OCI-LY7 (cell line): ENCODE results near the gene INSC. TPM values are rescaled to one million over a fixed set of nuclear protein-coding genes. Genes with fewer than 3 reads are reported as not detected.

Source experiments
- BruUV-seq: library from RNA; stranded (reverse); fragments of 400-500 nt; replicated peaks from 2 replicates; lab custom pipeline; 2021; lab: Mats Ljungman, UMichigan
- CTCF ChIA-PET: fragments of 300-600 bp; sonication (Branson Sonifier 250); formaldehyde crosslinking; loops from one replicate; lab custom pipeline; 2022; ENCODE audit warnings: antibody characterized with exemption; ENCODE audit not compliant: unreplicated experiment; lab: Charles Lee
- POLR2A ChIA-PET: fragments of 300-600 bp; sonication (Branson Sonifier 250); formaldehyde crosslinking; loops from one replicate; lab custom pipeline; 2022; ENCODE audit warnings: antibody characterized with exemption; lab: Charles Lee
- DNase-seq: peaks from one replicate; pipeline ENCODE4 v3.0.0-alpha.2; 2015; ENCODE audit warnings: low spot score
- H2AFZ ChIP-seq: fragments of 200-600 bp; sonication (generic), shearing (Covaris generic); 2 replicates; pipeline ENCODE4 v1.6.1; 2014; ENCODE audit warnings: mild to moderate bottlenecking, antibody characterized with exemption, low read length, moderate library complexity
- H3K27ac ChIP-seq: fragments of 200-600 bp; sonication (generic); 2 replicates; pipeline ENCODE4 v1.5.1; 2014; ENCODE audit warnings: mixed run types, low read depth, mild to moderate bottlenecking, moderate library complexity, low read length, inconsistent platforms; ENCODE audit not compliant: poor library complexity, severe bottlenecking
- H3K36me3 ChIP-seq: fragments of 200-600 bp; sonication (generic); 2 replicates; pipeline ENCODE4 v1.6.1; 2014; ENCODE audit warnings: mild to moderate bottlenecking, antibody characterized with exemption, low read length, moderate library complexity, mixed read lengths; ENCODE audit not compliant: insufficient read depth
- H3K4me1 ChIP-seq: fragments of 200-600 bp; sonication (generic); 2 replicates; pipeline ENCODE4 v1.5.1; 2014; ENCODE audit warnings: mild to moderate bottlenecking, low read length; ENCODE audit not compliant: insufficient read depth, poor library complexity, severe bottlenecking
- H3K4me2 ChIP-seq: fragments of 200-600 bp; sonication (generic); 2 replicates; pipeline ENCODE4 v1.6.1; 2014; ENCODE audit warnings: mild to moderate bottlenecking, low read length
- H3K4me3 ChIP-seq: fragments of 200-600 bp; sonication (generic); 2 replicates; pipeline ENCODE4 v1.5.1; 2014; ENCODE audit warnings: mild to moderate bottlenecking, low read depth, low read length; ENCODE audit not compliant: poor library complexity, severe bottlenecking
- H3K79me2 ChIP-seq: fragments of 200-600 bp; sonication (generic); 2 replicates; pipeline ENCODE4 v1.6.1; 2016; ENCODE audit warnings: low read depth, mild to moderate bottlenecking, low read length, moderate library complexity, mixed read lengths; ENCODE audit not compliant: insufficient read depth
- H3K9me2 ChIP-seq: fragments of 200-600 bp; sonication (generic); 2 replicates; pipeline ENCODE4 v1.6.1; 2016; ENCODE audit warnings: mild to moderate bottlenecking, low read length, mixed read lengths; ENCODE audit not compliant: insufficient read depth
- H3K9me3 ChIP-seq: fragments of 200-600 bp; sonication (generic); 2 replicates; pipeline ENCODE4 v1.6.1; 2014; ENCODE audit warnings: mild to moderate bottlenecking, mixed run types, low read length, mixed read lengths
- H4K20me1 ChIP-seq: fragments of 200-600 bp; sonication (generic); 2 replicates; pipeline ENCODE4 v1.6.1; 2014; ENCODE audit warnings: mild to moderate bottlenecking, antibody characterized with exemption, low read length, moderate library complexity, mixed read lengths; ENCODE audit not compliant: insufficient read depth
- EZH2phosphoT487 ChIP-seq: fragments of 200-600 bp; sonication (generic); IDR thresholded peaks from 2 replicates; pipeline ENCODE4 v1.6.1; 2018; ENCODE audit warnings: low read depth, borderline replicate concordance, mild to moderate bottlenecking, mixed run types, antibody characterized with exemption, low read length, moderate library complexity, mixed read lengths
- intact Hi-C: fragments of 100-400 bp; cut with micrococcal nuclease; formaldehyde crosslinking; loops from one replicate; pipeline ENCODE4 v1.10.0; 2022; ENCODE audit not compliant: unreplicated experiment
- total RNA-seq, 2 experiments: library from RNA; depleted of rRNA in 1 of 2; stranded (reverse); fragments of >200 nt in 1 of 2; shearing (Covaris generic) in 1 of 2; gene quantifications; 2 replicates each; pipeline ENCODE4 v1.2.3, GENCODE V29; 2014 to 2022
- TF ChIP-seq, protein P1 (sequence below): fragments of 200-600 bp; sonication (generic); conservative IDR thresholded peaks from 2 replicates; pipeline ENCODE4 v1.5.1; 2014; ENCODE audit warnings: mild to moderate bottlenecking, antibody characterized with exemption, low read length, moderate library complexity, mixed read lengths

INSC gene
- total RNA-seq, 2 experiments from 2014 or later, result not detected

DNA sequence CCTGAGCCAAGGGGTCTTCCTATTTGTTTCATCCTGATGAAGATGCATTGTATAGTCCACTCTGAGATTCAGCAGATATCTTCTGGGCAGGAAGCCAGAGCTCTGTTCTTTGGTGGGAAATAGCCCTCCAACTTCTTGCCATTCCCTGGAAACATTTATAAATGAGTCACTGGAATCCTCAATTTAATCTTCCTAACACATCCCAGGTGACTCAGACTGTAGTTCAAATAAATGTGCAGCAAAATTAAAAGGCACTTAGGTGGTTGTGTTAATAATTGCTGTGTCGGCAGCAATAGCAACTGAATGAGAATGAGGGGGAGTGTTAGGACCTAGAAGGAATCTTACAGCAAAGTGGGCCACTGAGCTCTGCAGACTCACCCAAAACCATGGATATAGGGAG, 108.6 kb downstream of the INSC start:
- H2AFZ ChIP-seq, result no peak overlapping the region
- ChIA-PET CTCF (no interaction called here), POLR2A (no interaction called here)
- TF ChIP-seq, protein P1, sequence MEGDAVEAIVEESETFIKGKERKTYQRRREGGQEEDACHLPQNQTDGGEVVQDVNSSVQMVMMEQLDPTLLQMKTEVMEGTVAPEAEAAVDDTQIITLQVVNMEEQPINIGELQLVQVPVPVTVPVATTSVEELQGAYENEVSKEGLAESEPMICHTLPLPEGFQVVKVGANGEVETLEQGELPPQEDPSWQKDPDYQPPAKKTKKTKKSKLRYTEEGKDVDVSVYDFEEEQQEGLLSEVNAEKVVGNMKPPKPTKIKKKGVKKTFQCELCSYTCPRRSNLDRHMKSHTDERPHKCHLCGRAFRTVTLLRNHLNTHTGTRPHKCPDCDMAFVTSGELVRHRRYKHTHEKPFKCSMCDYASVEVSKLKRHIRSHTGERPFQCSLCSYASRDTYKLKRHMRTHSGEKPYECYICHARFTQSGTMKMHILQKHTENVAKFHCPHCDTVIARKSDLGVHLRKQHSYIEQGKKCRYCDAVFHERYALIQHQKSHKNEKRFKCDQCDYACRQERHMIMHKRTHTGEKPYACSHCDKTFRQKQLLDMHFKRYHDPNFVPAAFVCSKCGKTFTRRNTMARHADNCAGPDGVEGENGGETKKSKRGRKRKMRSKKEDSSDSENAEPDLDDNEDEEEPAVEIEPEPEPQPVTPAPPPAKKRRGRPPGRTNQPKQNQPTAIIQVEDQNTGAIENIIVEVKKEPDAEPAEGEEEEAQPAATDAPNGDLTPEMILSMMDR, result no peak
- TF ChIP-seq EZH2phosphoT487, result no peak
- DNase-seq, result no peak
- H3K9me2 ChIP-seq, result no peaks in the 10 kb centered on the region
- H3K4me2 ChIP-seq, result no peak overlapping the region
- no peak overlapping the region for H3K4me3 ChIP-seq
- no peaks in the 10 kb centered on the region for H3K36me3 ChIP-seq
- no TSS peak for BruUV-seq
- no peaks in the 10 kb centered on the region for H3K9me3 ChIP-seq
- H3K79me2 ChIP-seq, result no peaks in the 10 kb centered on the region
- intact Hi-C loops, result no loop called here
- no peak overlapping the region for H3K27ac ChIP-seq
- H4K20me1 ChIP-seq, result no peaks in the 10 kb centered on the region
- no peaks in the 10 kb centered on the region for H3K4me1 ChIP-seq

DNA sequence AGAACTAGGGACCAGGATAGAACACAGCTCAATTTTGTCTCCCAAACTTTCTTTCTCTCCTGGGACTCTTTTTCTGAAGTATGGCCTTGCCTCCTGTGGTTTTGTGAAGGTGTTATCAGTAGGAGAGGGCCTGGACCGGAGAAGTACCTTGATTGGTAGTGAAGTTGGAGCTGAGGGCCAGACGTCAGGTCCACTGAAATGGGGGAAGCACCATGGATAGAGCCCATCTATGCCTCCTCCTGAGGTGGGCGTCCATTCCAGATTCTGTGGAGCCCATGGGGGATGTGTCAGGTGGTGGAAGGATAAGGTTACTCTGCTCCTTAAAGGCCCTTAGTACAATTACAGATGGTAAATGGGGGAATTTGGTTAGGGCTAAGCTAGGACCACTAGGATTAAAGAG, 109.7 kb downstream of the INSC start:
- Histone ChIP-seq H3K36me3 (no peaks in the 10 kb centered on the region), H3K4me3 (no peak overlapping the region), H3K4me1 (no peaks in the 10 kb centered on the region), H3K79me2 (no peaks in the 10 kb centered on the region), H3K27ac (no peak overlapping the region), H3K4me2 (no peak overlapping the region), H3K9me3 (no peaks in the 10 kb centered on the region), H2AFZ (no peak overlapping the region), H3K9me2 (no peaks in the 10 kb centered on the region), H4K20me1 (no peaks in the 10 kb centered on the region)
- TF ChIP-seq, protein P1, result no peak
- no peak for TF ChIP-seq EZH2phosphoT487
- intact Hi-C loops, result no loop called here
- ChIA-PET POLR2A (no interaction called here), CTCF (no interaction called here)
- no peak for DNase-seq
- no TSS peak for BruUV-seq

DNA sequence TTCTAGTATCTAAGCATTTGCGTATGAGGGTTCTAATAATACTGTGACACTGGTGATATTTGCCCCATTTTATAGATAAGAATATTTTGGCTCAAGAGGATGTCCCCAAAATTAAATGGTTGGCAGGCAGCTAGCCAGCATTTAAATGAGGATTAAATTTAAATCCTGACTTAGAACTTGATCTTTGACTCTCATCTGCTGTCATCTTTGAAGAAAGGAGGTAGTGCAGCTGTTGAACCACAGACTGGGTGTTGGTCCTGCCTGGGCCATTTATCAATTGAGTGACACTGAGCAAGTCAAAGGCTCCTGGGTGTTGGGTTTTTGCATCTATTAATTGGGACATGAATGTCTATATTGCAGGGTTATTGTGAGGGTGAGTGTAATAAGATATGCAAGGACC, 112.3 kb downstream of the INSC start:
- Histone ChIP-seq H3K36me3 (no peaks in the 10 kb centered on the region), H3K4me3 (no peak overlapping the region), H4K20me1 (no peaks in the 10 kb centered on the region), H3K79me2 (no peaks in the 10 kb centered on the region), H3K4me1 (no peaks in the 10 kb centered on the region), H3K27ac (no peak overlapping the region), H3K9me2 (no peaks in the 10 kb centered on the region), H2AFZ (no peak overlapping the region), H3K9me3 (no peaks in the 10 kb centered on the region), H3K4me2 (no peak overlapping the region)
- no TSS peak for BruUV-seq
- no peak for DNase-seq
- CTCF ChIA-PET, result no interaction called here
- POLR2A ChIA-PET, result no interaction called here
- intact Hi-C loops, result no loop called here
- TF ChIP-seq, protein P1, result no peak
